Gastroesophageal sphincter (tissue), 4 donors: ENCODE measurements around the gene DHRS4. TPM values are rescaled to one million over a fixed set of nuclear protein-coding genes. Genes with fewer than 3 reads are reported as not detected.
A peak's percentile ranks its signal among the peaks of the same experiment; 100 is the strongest.
"Not testable (repeated sequence)": the region's sequence is repeated elsewhere in the genome, so short reads cannot be mapped to it uniquely, and the experiment has no call there.

Experiments used
- ATAC-seq: fragments of 150-250 bp; one replicate; pipeline ENCODE4 v1.9.1; 2016; ENCODE audit warnings: mild to moderate bottlenecking, moderate library complexity
- H3K27ac ChIP-seq, 4 donors: fragments of 200-600 bp; sonication (generic) in 3 of 4; 1 replicate in 3 of 4; 2 replicates in 1 of 4; pipeline ENCODE4 v1.5.1; 2016 to 2019
- H3K27me3 ChIP-seq: fragments of 200-600 bp; sonication (generic); one replicate; pipeline ENCODE4 v1.5.1; 2019
- H3K36me3 ChIP-seq, 2 donors: fragments of 200-600 bp; sonication (generic); one replicate each; pipeline ENCODE4 v1.5.1; 2019; ENCODE audit warnings: control low read depth in 1 of 2
- H3K4me1 ChIP-seq, 3 donors: fragments of 200-600 bp; sonication (generic); 1 replicate in 2 of 3; 2 replicates in 1 of 3; pipeline ENCODE4 v1.5.1; 2016 to 2019; ENCODE audit warnings: control low read depth in 2 of 3
- H3K4me3 ChIP-seq, 2 donors: fragments of 200-600 bp; sonication (generic); one replicate each; pipeline ENCODE4 v1.5.1; 2019; ENCODE audit warnings: mild to moderate bottlenecking in 1 of 2, moderate library complexity in 1 of 2
- H3K9me3 ChIP-seq, 3 donors: fragments of 200-600 bp; sonication (generic); one replicate each; pipeline ENCODE4 v1.5.1; 2017 to 2019; ENCODE audit warnings: control low read depth in 2 of 3
- CTCF ChIP-seq, 4 experiments: fragments of 200-600 bp in 2 of 4; fragments of 450-650 bp in 2 of 4; sonication (generic) in 1 of 4; IDR thresholded peaks; one replicate each; pipeline ENCODE4 v1.5.1; 2017 to 2019; ENCODE audit warnings: antibody characterized with exemption in 4 of 4, mild to moderate bottlenecking in 2 of 4, moderate library complexity in 2 of 4
- EP300 ChIP-seq: sonication (generic); formaldehyde crosslinking; IDR thresholded peaks from one replicate; pipeline ENCODE4 v1.6.1; 2017; ENCODE audit warnings: antibody characterized with exemption, mild to moderate bottlenecking
- POLR2A ChIP-seq, 2 donors: fragments of 450-650 bp; IDR thresholded peaks; one replicate each; pipeline ENCODE4 v1.6.1; 2017; ENCODE audit warnings: antibody characterized with exemption in 2 of 2, mild to moderate bottlenecking in 2 of 2, moderate library complexity in 1 of 2
- POLR2AphosphoS5 ChIP-seq: sonication (generic); formaldehyde crosslinking; IDR thresholded peaks from one replicate; pipeline ENCODE4 v1.6.1; 2017; ENCODE audit warnings: antibody characterized with exemption
- WGBS, 2 donors: methylation state at CpG; one replicate each; pipeline ENCODE4 v1.1.5; 2018; ENCODE audit warnings: low coverage in 1 of 2; 5-methylcytosine and 5-hydroxymethylcytosine counted together
- total RNA-seq, 4 donors: library from RNA; depleted of rRNA; stranded (reverse); fragments of >200 nt; gene quantifications; one replicate each; pipeline ENCODE4 v1.1.0, GENCODE V29; 2016

The DHRS4 gene
- total RNA-seq, 4 donors from 2014 or later, result 30.4 to 55.9 (median 37.1) TPM

GRCh38 chr14:23950411-23951135 is 3.0 kb upstream of the DHRS4 start:
- H3K27me3 ChIP-seq, result no peaks in the 10 kb centered on the region
- 96 to 97% methylated on average over 4 to 6 of the region's 6 CpGs for WGBS, 2 donors
- H3K4me3 ChIP-seq, result no peak overlapping the region
- H3K36me3 ChIP-seq, result peaks cover 0 to under 1% of the 10 kb centered on the region in 2 donors
- H3K27ac ChIP-seq, result no peak overlapping the region
- no peaks in the 10 kb centered on the region for H3K9me3 ChIP-seq
- H3K4me1 ChIP-seq, result peaks cover 0 to 32% (median 0%) of the 10 kb centered on the region in 3 donors
- TF ChIP-seq CTCF (IDR thresholded peaks at IDR 0.05) (no peak), EP300 (no peak), POLR2A (IDR thresholded peaks at IDR 0.05) (no peak), POLR2AphosphoS5 (no peak)
- ATAC-seq, result no peak

- not testable (repeated sequence) for H3K27me3 ChIP-seq, H3K36me3 ChIP-seq, H3K4me3 ChIP-seq, H3K9me3 ChIP-seq, H3K27ac ChIP-seq, ATAC-seq
- H3K4me1 ChIP-seq, result peaks cover 0 to 32% (median 0%) of the 10 kb centered on the region in 3 donors
- 88 to 91% methylated on average over 1 to 3 of the region's 3 CpGs for WGBS, 2 donors
Observed at GRCh38 chr14:23951136-23951466, 2.5 kb upstream of the DHRS4 start.

GRCh38 chr14:23951590-23952201 is 1.9 kb upstream of the DHRS4 start:
- no peak for TF ChIP-seq EP300
- TF ChIP-seq POLR2AphosphoS5, result no peak
- TF ChIP-seq POLR2A (IDR thresholded peaks at IDR 0.05), result no peak
- no peak for TF ChIP-seq CTCF (IDR thresholded peaks at IDR 0.05)
- H3K9me3 ChIP-seq, result no peaks in the 10 kb centered on the region
- 47 to 70% methylated on average over 2 to 7 of the region's 8 CpGs for WGBS, 2 donors
- H3K4me3 ChIP-seq, result no peak overlapping the region
- H3K27me3 ChIP-seq, result no peaks in the 10 kb centered on the region
- peaks cover 0 to 32% (median 0%) of the 10 kb centered on the region in 3 donors for H3K4me1 ChIP-seq
- no peak overlapping the region for H3K27ac ChIP-seq
- no peak for ATAC-seq
- H3K36me3 ChIP-seq, result peaks cover 0 to 10% of the 10 kb centered on the region in 2 donors

- peak overlapping the region in 3 of 4 donors; percentile 87 to 89 (median 88) for H3K27ac ChIP-seq
Observed at GRCh38 chr14:23953116-23953463, 480 bp upstream of the DHRS4 start.

GRCh38 chr14:23954279-23954614 is 677 bp downstream of the DHRS4 start:
- Histone ChIP-seq H3K4me3 (peak overlapping the region; percentile 79 to 91), H3K27ac (peak overlapping the region; percentile 73 to 89 (median 88)), H3K36me3 (peaks cover 0 to 17% of the 10 kb centered on the region in 2 donors), H3K4me1 (peaks cover 0 to 32% (median 0%) of the 10 kb centered on the region in 3 donors)
- WGBS, 2 donors, result 10 to 12% methylated on average over 4 to 6 of the region's 6 CpGs
- H3K9me3 ChIP-seq, ATAC-seq, H3K27me3 ChIP-seq: not testable (repeated sequence)

More at GRCh38 chr14:23953116-23953463, 480 bp upstream of the DHRS4 start:
- WGBS, 2 donors, result 40% methylated on average over 1 of the region's 6 CpGs; no CpG with 5 or more reads in 1 of the 2 donors
- peaks cover 0 to 17% of the 10 kb centered on the region in 2 donors for H3K36me3 ChIP-seq
- H3K9me3 ChIP-seq, ATAC-seq, H3K27me3 ChIP-seq: not testable (repeated sequence)
- H3K4me1 ChIP-seq, result peaks cover 0 to 32% (median 0%) of the 10 kb centered on the region in 3 donors
- peak overlapping the region; percentile 79 to 91 for H3K4me3 ChIP-seq

GRCh38 chr14:23954965-23955364 is 1.4 kb downstream of the DHRS4 start:
- not testable (repeated sequence) for H3K27me3 ChIP-seq, H3K27ac ChIP-seq, ATAC-seq, H3K9me3 ChIP-seq, H3K4me3 ChIP-seq
- H3K4me1 ChIP-seq, result peaks cover 0 to 32% (median 0%) of the 10 kb centered on the region in 3 donors
- WGBS, 2 donors, result 58% methylated on average over 5 of the region's 20 CpGs; no CpG with 5 or more reads in 1 of the 2 donors
- H3K36me3 ChIP-seq, result peaks cover 0 to 17% of the 10 kb centered on the region in 2 donors

GRCh38 chr14:23955811-23956210 is 2.2 kb downstream of the DHRS4 start:
- not testable (repeated sequence) for ATAC-seq, H3K4me3 ChIP-seq, H3K9me3 ChIP-seq, H3K27ac ChIP-seq, H3K27me3 ChIP-seq
- H3K36me3 ChIP-seq, result peaks cover 0 to 17% of the 10 kb centered on the region in 2 donors
- H3K4me1 ChIP-seq, result peaks cover 0 to 32% (median 0%) of the 10 kb centered on the region in 3 donors
- WGBS, 2 donors, result 69% methylated on average over 2 of the region's 2 CpGs; no CpG with 5 or more reads in 1 of the 2 donors

GRCh38 chr14:23957913-23958569 is 4.5 kb downstream of the DHRS4 start:
- not testable (repeated sequence) for H3K4me3 ChIP-seq, ATAC-seq, H3K27me3 ChIP-seq, H3K9me3 ChIP-seq, H3K27ac ChIP-seq
- Histone ChIP-seq H3K36me3 (peaks cover 0 to 17% of the 10 kb centered on the region in 2 donors), H3K4me1 (peaks cover 0 to 14% (median 0%) of the 10 kb centered on the region in 3 donors)
- WGBS, 2 donors, result 91 to 94% methylated on average over 4 to 6 of the region's 9 CpGs

- peaks cover 0 to 13% of the 10 kb centered on the region in 2 donors for H3K36me3 ChIP-seq
- not testable (repeated sequence) for ATAC-seq, H3K27ac ChIP-seq, H3K9me3 ChIP-seq, H3K27me3 ChIP-seq, H3K4me3 ChIP-seq, H3K4me1 ChIP-seq
Observed at GRCh38 chr14:23960899-23961298, 7.3 kb downstream of the DHRS4 start.

GRCh38 chr14:23961704-23962103 is 8.1 kb downstream of the DHRS4 start:
- not testable (repeated sequence) for H3K27me3 ChIP-seq, H3K4me1 ChIP-seq, H3K36me3 ChIP-seq, ATAC-seq, H3K27ac ChIP-seq, H3K4me3 ChIP-seq, H3K9me3 ChIP-seq
- no CpG with 5 or more reads among the region's 2 CpGs for WGBS, 2 donors

- H3K9me3 ChIP-seq, H3K36me3 ChIP-seq, H3K27me3 ChIP-seq, ATAC-seq, H3K4me1 ChIP-seq, H3K27ac ChIP-seq: not testable (repeated sequence)
- peak overlapping the region in 1 of 2 donors; percentile 51 for H3K4me3 ChIP-seq
- WGBS, 2 donors, result no CpG with 5 or more reads among the region's 9 CpGs
Observed at GRCh38 chr14:23969130-23969480, 15.5 kb downstream of the DHRS4 start.
